NOMO-1 (cell line): ENCODE data around the gene NLRP11.
"Not testable (repeated sequence)": the region's sequence is repeated elsewhere in the genome, so short reads cannot be mapped to it uniquely, and the experiment has no call there.

Experiments
- DNase-seq, 2 experiments: peaks; one replicate each; lab custom pipeline; 2025; ENCODE audit not compliant: unreplicated experiment in 2 of 2; lab: John Stamatoyannopoulos, UW

The NLRP11 gene

DNA sequence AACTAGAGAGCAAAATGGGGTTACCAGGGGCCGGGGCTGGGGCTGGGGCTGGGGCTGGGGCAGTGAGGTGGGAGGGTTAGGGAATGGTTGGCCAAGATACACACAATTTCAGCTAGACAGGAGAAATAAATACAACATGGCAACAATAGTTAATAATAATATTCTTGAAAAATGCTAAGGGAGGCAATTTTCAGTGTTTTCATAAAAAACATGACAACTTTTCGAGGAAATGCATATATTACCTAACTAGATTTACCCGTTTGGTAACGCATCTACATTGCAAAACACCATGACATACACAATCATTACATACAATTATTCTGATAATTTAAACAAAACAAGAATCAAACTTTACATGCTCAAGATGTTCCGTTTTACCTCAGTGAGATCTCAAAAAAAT lies 50.7 kb downstream of the NLRP11 start:
- DNase-seq: no peak

GRCh38 chr19:55778331-55778730 lies 53.5 kb downstream of the NLRP11 start:
- no peak for DNase-seq

DNA sequence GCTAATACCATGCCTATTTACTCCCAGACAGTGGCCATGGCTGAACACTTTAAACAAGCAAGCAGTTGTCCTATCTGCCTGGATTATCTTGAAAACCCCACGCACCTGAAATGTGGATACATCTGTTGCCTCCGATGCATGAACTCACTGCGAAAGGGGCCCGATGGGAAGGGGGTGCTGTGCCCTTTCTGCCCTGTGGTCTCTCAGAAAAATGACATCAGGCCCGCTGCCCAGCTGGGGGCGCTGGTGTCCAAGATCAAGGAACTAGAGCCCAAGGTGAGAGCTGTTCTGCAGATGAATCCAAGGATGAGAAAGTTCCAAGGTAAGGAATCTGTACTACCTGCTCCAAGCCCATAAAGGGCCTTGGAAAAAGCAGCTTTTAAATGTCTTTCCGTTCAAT lies 54.3 kb downstream of the NLRP11 start:
- DNase-seq: no peak

- not testable (repeated sequence) for DNase-seq
Measured at GRCh38 chr19:55769632-55770031, 62.2 kb downstream of the NLRP11 start.

DNA sequence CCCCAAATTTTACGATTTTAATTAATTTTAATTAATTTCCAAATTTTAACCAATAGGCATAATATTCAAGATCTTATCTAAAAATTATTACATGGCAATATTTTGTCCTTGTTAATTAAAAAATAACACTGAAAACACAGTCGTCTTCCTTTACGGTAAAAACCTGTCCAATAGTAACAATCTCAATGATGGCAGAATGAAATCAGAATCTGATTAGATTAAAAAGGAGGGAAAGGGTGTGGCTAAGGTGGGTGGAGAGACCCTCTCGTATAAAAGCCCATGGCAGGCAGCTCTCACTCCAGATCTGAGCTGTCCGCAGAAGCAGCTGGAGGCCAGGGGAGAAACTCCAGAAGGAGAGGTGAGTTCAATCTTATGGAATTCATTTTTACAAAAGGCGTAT lies 63.0 kb downstream of the NLRP11 start, which contains the start of gene RFPL4AL1:
Gene RFPL4AL1, plus strand, starts transcription at position 301 of the 400 bp plus-strand sequence. CDS start 2,687 bp downstream, outside the sequence.
- DNase-seq: not testable (repeated sequence)

GRCh38 chr19:55766466-55766865 lies 65.3 kb downstream of the NLRP11 start:
- no peak for DNase-seq

DNA sequence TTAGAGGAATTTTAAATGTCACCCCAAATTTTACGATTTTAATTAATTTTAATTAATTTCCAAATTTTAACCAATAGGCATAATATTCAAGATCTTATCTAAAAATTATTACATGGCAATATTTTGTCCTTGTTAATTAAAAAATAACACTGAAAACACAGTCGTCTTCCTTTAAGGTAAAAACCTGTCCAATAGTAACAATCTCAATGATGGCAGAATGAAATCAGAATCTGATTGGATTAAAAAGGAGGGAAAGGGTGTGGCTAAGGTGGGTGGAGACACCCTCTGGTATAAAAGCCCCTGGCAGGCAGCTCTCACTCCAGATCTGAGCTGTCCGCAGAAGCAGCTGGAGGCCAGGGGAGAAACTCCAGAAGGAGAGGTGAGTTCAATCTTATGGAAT lies 73.0 kb downstream of the NLRP11 start, which contains the start of gene RFPL4A:
Gene RFPL4A, plus strand, starts transcription at position 301 of the 400 bp plus-strand sequence. CDS start 2,704 bp downstream, outside the sequence.
- DNase-seq: not testable (repeated sequence)

DNA sequence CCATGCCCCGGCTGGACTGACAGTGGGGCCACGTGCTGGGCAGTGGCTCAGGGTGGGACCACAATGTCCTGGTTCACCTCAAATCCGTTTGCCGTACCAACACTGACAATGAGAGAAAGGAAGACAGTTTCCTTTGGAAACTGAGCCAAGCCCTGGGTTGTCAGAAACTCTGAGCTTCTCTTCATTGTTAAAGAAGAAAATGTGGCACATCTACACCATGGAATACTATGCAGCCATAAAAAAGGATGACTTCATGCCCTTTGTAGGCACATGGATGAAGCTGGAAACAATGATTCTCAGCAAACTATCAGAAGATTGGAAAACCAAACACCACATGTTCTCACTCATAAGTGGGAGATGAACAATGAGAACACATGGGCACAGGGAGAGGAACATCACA lies 75.0 kb downstream of the NLRP11 start:
- not testable (repeated sequence) for DNase-seq

- no peak for DNase-seq
Measured at GRCh38 chr19:55753401-55753800, 78.4 kb downstream of the NLRP11 start.

DNA sequence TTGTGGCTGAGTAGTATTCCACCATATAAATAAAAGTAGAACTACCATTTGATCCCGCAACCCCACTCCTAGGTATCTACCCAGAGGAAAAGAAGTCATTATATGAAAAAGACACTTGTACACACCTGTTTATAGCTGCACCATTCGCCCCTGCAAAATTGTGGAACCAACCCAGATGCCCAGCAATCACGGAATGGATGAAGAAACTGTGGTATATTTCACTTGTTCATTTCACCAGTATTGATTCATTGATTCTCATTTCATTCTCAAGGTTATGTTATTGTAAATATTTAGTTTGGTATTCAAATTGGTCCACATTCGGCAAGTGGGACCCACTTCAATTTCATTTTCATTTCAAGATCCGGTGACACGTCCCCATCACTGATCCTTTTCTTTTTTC lies 81.1 kb downstream of the NLRP11 start:
- no peak for DNase-seq

DNA sequence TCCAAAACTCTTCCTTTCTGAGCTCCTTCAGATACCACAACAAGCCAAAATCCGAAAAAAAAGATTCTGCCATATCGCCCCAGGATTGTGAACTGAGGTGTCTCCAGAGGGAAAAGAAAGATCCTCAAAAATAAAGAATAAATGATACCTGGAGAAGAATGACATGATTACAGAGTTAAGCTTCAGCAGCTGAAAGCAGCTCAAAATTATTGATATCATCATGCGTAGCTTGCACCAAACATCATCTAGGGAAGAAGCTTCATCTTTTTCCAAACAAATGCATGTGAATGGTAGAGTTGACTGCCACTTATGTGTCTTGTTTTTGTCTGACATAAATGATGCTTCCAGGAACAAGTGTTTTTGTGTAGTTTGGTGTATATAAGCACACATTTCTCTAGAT lies 93.5 kb downstream of the NLRP11 start, which contains the start of gene NLRP9:
Gene NLRP9, minus strand, starts transcription at position 101 of the 400 bp plus-strand sequence. Its CDS starts 28 bp downstream, at position 73.
- DNase-seq: no peak
